HepG2 (cell line): ENCODE data around the gene NDRG2. TPM values are rescaled to one million over a fixed set of nuclear protein-coding genes. Genes with fewer than 3 reads are reported as not detected.

Experiments used
- AHDC1 ChIP-seq: sonication (generic); formaldehyde crosslinking; IDR thresholded peaks from 2 replicates; pipeline ENCODE4 v1.5.1; 2020; ENCODE audit warnings: mild to moderate bottlenecking, missing genetic modification reagents, borderline replicate concordance
- BORCS8-MEF2B ChIP-seq: sonication (generic); formaldehyde crosslinking; IDR thresholded peaks from 2 replicates; pipeline ENCODE4 v1.8.0; 2022; ENCODE audit warnings: mild to moderate bottlenecking, missing genetic modification reagents
- CTCF ChIP-seq: sonication (generic); formaldehyde crosslinking; IDR thresholded peaks from 2 replicates; pipeline ENCODE4 v1.5.0; 2020; ENCODE audit warnings: mild to moderate bottlenecking, missing genetic modification reagents, moderate library complexity
- HDAC1 ChIP-seq: sonication (generic); formaldehyde crosslinking; IDR thresholded peaks from 2 replicates; pipeline ENCODE4 v1.5.1; 2020; ENCODE audit warnings: mild to moderate bottlenecking, missing genetic modification reagents
- MTA1 ChIP-seq: sonication (generic); formaldehyde crosslinking; IDR thresholded peaks from 2 replicates; pipeline ENCODE4 v1.4.0; 2020; ENCODE audit warnings: missing genetic modification reagents, mild to moderate bottlenecking, borderline replicate concordance
- MYC ChIP-seq: sonication (generic); formaldehyde crosslinking; IDR thresholded peaks from 2 replicates; pipeline ENCODE4 v1.9.0; 2021; ENCODE audit warnings: missing genetic modification reagents, borderline replicate concordance
- SRSF1 ChIP-seq: fragments of 200-400 bp; formaldehyde crosslinking; optimal IDR thresholded peaks from 2 replicates; pipeline ENCODE3; 2017; ENCODE audit warnings: mild to moderate bottlenecking, low read depth, low read length, moderate library complexity
- ZBTB38 ChIP-seq: sonication (generic); formaldehyde crosslinking; IDR thresholded peaks from 2 replicates; pipeline ENCODE4 v1.5.1; 2020; ENCODE audit warnings: mild to moderate bottlenecking, missing genetic modification reagents
- ZBTB7A ChIP-seq: sonication (generic); formaldehyde crosslinking; IDR thresholded peaks from 2 replicates; pipeline ENCODE4 v1.8.0; 2022; ENCODE audit warnings: mild to moderate bottlenecking, missing genetic modification reagents
- ZKSCAN5 ChIP-seq: sonication (generic); formaldehyde crosslinking; IDR thresholded peaks from 2 replicates; pipeline ENCODE4 v1.5.1; 2020; ENCODE audit warnings: mild to moderate bottlenecking, missing genetic modification reagents
- ZNF670 ChIP-seq: sonication (generic); formaldehyde crosslinking; IDR thresholded peaks from 2 replicates; pipeline ENCODE4 v1.8.0; 2022; ENCODE audit warnings: mild to moderate bottlenecking, missing genetic modification reagents, borderline replicate concordance
- ZXDC ChIP-seq: sonication (generic); formaldehyde crosslinking; IDR thresholded peaks from 2 replicates; pipeline ENCODE4 v1.5.0; 2020; ENCODE audit warnings: mild to moderate bottlenecking, missing genetic modification reagents
- polyA plus RNA-seq, 8 experiments: library from polyadenylated mRNA; depleted of rRNA in 3 of 8; stranded (reverse) in 7 of 8; unstranded in 1 of 8; fragments of >200 nt; fragmentation: Illumina TruSeq in 4 of 8; extraction: Trizol in 4 of 8; gene quantifications; 2 replicates each; pipeline versions ENCODE4 v1.2.1 to v1.2.3, GENCODE V29; 2011 to 2016; ENCODE audit warnings: low read depth in 4 of 8, missing spikeins in 1 of 8, mixed read lengths in 1 of 8; ENCODE audit not compliant: insufficient read depth in 1 of 8
- total RNA-seq, 5 experiments: library from RNA; depleted of rRNA; stranded (reverse); fragments of >200 nt; fragmentation: Illumina TruSeq; extraction: Trizol; gene quantifications; 2 replicates each; pipeline ENCODE4 v1.2.3, GENCODE V29; 2016; ENCODE audit warnings: low read depth in 1 of 5
- TF ChIP-seq, protein P1 (sequence below): sonication (generic); formaldehyde crosslinking; IDR thresholded peaks from 2 replicates; pipeline ENCODE4 v1.5.1; 2020; ENCODE audit warnings: missing genetic modification reagents, mild to moderate bottlenecking, borderline replicate concordance
- TF ChIP-seq, protein P2 (sequence below): IDR thresholded peaks from 2 replicates; pipeline ENCODE4 v1.6.1; 2012; ENCODE audit warnings: inconsistent platforms

The NDRG2 gene
- total and polyA plus RNA-seq, 2 of the 13 experiments (the other 11 are each of a cell fraction or from before 2014, with no cell fraction given): 27.2 to 189 TPM

GRCh38 chr14:21071225-21072030 is 46.6 kb upstream of the NDRG2 start (continued):
- TF ChIP-seq, protein P1, sequence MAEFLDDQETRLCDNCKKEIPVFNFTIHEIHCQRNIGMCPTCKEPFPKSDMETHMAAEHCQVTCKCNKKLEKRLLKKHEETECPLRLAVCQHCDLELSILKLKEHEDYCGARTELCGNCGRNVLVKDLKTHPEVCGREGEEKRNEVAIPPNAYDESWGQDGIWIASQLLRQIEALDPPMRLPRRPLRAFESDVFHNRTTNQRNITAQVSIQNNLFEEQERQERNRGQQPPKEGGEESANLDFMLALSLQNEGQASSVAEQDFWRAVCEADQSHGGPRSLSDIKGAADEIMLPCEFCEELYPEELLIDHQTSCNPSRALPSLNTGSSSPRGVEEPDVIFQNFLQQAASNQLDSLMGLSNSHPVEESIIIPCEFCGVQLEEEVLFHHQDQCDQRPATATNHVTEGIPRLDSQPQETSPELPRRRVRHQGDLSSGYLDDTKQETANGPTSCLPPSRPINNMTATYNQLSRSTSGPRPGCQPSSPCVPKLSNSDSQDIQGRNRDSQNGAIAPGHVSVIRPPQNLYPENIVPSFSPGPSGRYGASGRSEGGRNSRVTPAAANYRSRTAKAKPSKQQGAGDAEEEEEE: no peak
- TF ChIP-seq ZNF670 (CRISPR knock-in tag): peak; percentile 76; the same call in 1 of the 2 replicates
- TF ChIP-seq HDAC1 (CRISPR knock-in tag): peak; percentile 81
- peak; percentile 30 for TF ChIP-seq BORCS8-MEF2B (CRISPR knock-in tag)
- TF ChIP-seq ZBTB38 (CRISPR knock-in tag): peak; percentile 66
- peak; percentile 77; the same call in 1 of the 2 replicates for TF ChIP-seq ZKSCAN5 (CRISPR knock-in tag)
- peak; percentile 65; the same call in 1 of the 2 replicates for TF ChIP-seq AHDC1 (CRISPR knock-in tag)
- peak; percentile 11 for TF ChIP-seq CTCF (CRISPR knock-in tag)
- TF ChIP-seq ZXDC: 0 out of 2 replicates have a peak, but pooled peaks have one; percentile 12
- TF ChIP-seq SRSF1: peak; percentile 43
- TF ChIP-seq, protein P2, sequence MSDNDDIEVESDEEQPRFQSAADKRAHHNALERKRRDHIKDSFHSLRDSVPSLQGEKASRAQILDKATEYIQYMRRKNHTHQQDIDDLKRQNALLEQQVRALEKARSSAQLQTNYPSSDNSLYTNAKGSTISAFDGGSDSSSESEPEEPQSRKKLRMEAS: peak; percentile 9; the same call in 1 of the 2 replicates
- TF ChIP-seq MTA1: no peak
- peak; percentile 50; the same call in 1 of the 2 replicates for TF ChIP-seq MYC (CRISPR knock-in tag)
- TF ChIP-seq ZBTB7A (CRISPR knock-in tag): peak; percentile 67; the same call in 1 of the 2 replicates
